Vagina (tissue), 2 donors: ENCODE results near the gene PCBP3. TPM values are rescaled to one million over a fixed set of nuclear protein-coding genes. Genes with fewer than 3 reads are reported as not detected.

Experiments used
- DNase-seq, 2 donors: peaks; one replicate each; pipeline ENCODE4 v3.0.0-alpha.2; 2017; ENCODE audit errors: extremely low spot score in 2 of 2
- H3K27ac ChIP-seq: fragments of 200-600 bp; sonication (generic); one replicate; pipeline ENCODE4 v1.5.1; 2019
- H3K27me3 ChIP-seq: fragments of 200-600 bp; sonication (generic); one replicate; pipeline ENCODE4 v1.5.1; 2019
- H3K36me3 ChIP-seq, 2 donors: fragments of 200-600 bp; sonication (generic); one replicate each; pipeline ENCODE4 v1.5.1; 2017 to 2019
- H3K4me1 ChIP-seq: fragments of 200-600 bp; sonication (generic); one replicate; pipeline ENCODE4 v1.5.1; 2019
- H3K4me3 ChIP-seq, 2 donors: fragments of 200-600 bp; sonication (generic); 1 replicate in 1 of 2; 2 replicates in 1 of 2; pipeline ENCODE4 v1.5.1; 2016 to 2019
- H3K9me3 ChIP-seq: fragments of 200-600 bp; sonication (generic); one replicate; pipeline ENCODE4 v1.5.1; 2019
- POLR2A ChIP-seq, 2 donors: fragments of 450-650 bp; IDR thresholded peaks; one replicate each; pipeline ENCODE4 v1.6.1; 2017; ENCODE audit warnings: antibody characterized with exemption in 2 of 2, mild to moderate bottlenecking in 2 of 2, moderate library complexity in 2 of 2
- POLR2AphosphoS5 ChIP-seq, 2 donors: sonication (generic); formaldehyde crosslinking; IDR thresholded peaks; one replicate each; pipeline ENCODE4 v1.9.0; 2017; ENCODE audit warnings: antibody characterized with exemption in 2 of 2, mild to moderate bottlenecking in 2 of 2, low read depth in 1 of 2; ENCODE audit not compliant: insufficient read depth in 1 of 2
- intact Hi-C: fragments of 100-400 bp; cut with DNase I; formaldehyde crosslinking; loops from one replicate; pipeline ENCODE4 v1.15.1; 2023
- total RNA-seq: library from RNA; depleted of rRNA; stranded (reverse); fragments of >200 nt; gene quantifications from one replicate; pipeline ENCODE4 v1.2.3, GENCODE V29; 2016
- TF ChIP-seq, protein P1 (sequence below), 3 experiments: fragments of 450-650 bp in 2 of 3; fragments of 200-600 bp in 1 of 3; sonication (generic) in 1 of 3; IDR thresholded peaks; one replicate each; pipeline ENCODE4 v1.5.1; 2017 to 2019; ENCODE audit warnings: antibody characterized with exemption in 3 of 3, mild to moderate bottlenecking in 2 of 3, moderate library complexity in 2 of 3

The PCBP3 gene
- total RNA-seq, 1 donor from 2014 or later = 4.9 TPM

DNA sequence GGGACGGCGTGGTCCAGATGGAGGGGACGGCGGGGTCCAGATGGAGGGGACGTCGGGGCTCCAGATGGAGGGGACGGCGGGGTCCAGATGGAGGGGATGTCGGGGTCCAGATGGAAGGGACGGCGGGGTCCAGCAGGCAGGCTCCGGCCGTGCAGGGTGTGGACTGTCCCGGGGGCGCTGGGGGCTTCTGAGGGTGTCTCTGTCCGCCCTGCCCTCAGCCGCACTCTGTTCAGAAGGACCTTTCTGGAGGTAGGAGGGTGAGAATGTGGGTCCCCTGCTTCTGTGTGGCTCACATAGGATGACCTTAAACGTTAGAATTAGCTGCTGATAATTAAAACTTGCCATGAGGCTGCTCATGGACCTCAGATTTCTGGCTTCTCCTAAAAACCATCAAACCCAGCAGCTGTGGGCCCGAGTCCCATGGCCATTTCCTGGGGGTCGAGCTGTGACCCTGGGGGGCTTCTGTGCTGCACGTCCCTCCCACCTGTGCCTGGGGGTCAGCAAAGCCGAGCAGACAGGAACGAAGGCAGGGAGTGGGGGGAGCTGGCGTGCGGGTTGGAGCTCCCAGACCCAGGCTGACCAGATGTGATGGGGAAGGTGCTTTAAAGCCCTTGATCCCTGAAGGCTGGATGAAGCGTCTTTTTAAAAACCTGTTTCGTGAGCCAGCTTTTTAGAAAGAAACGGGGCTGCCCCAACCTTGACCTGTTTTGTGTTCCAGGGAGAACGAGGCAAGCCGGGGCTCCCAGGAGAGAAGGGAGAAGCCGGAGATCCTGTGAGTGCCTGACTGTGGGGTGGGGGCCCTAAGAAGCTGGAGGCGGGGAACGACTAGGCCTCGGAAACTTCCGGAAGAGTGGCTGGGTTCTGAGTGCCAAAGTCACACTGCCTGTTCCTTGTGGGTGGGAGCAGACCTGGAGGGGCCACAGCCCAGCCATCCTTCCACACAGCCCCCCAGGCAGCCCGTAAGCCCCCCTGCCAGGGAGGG, 345.1 kb downstream of the PCBP3 start:
- DNase-seq = no peak
- H3K4me3 ChIP-seq = no peak overlapping the region
- H3K9me3 ChIP-seq = no peaks in the 10 kb centered on the region
- intact Hi-C loops = no loop called here
- H3K4me1 ChIP-seq = peaks cover 24% of the 10 kb centered on the region
- peaks cover 0 to 48% of the 10 kb centered on the region in 2 donors for H3K36me3 ChIP-seq
- H3K27me3 ChIP-seq = no peaks in the 10 kb centered on the region
- peak overlapping the region; percentile 48 for H3K27ac ChIP-seq
- TF ChIP-seq POLR2A (IDR thresholded peaks at IDR 0.05) = no peak
- TF ChIP-seq, protein P1, sequence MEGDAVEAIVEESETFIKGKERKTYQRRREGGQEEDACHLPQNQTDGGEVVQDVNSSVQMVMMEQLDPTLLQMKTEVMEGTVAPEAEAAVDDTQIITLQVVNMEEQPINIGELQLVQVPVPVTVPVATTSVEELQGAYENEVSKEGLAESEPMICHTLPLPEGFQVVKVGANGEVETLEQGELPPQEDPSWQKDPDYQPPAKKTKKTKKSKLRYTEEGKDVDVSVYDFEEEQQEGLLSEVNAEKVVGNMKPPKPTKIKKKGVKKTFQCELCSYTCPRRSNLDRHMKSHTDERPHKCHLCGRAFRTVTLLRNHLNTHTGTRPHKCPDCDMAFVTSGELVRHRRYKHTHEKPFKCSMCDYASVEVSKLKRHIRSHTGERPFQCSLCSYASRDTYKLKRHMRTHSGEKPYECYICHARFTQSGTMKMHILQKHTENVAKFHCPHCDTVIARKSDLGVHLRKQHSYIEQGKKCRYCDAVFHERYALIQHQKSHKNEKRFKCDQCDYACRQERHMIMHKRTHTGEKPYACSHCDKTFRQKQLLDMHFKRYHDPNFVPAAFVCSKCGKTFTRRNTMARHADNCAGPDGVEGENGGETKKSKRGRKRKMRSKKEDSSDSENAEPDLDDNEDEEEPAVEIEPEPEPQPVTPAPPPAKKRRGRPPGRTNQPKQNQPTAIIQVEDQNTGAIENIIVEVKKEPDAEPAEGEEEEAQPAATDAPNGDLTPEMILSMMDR (IDR thresholded peaks at IDR 0.05) = no peak
- TF ChIP-seq POLR2AphosphoS5 (IDR thresholded peaks at IDR 0.05; ENCODE audit: insufficient read depth in 1 of 2, low read depth in 1 of 2) = no peak

DNA sequence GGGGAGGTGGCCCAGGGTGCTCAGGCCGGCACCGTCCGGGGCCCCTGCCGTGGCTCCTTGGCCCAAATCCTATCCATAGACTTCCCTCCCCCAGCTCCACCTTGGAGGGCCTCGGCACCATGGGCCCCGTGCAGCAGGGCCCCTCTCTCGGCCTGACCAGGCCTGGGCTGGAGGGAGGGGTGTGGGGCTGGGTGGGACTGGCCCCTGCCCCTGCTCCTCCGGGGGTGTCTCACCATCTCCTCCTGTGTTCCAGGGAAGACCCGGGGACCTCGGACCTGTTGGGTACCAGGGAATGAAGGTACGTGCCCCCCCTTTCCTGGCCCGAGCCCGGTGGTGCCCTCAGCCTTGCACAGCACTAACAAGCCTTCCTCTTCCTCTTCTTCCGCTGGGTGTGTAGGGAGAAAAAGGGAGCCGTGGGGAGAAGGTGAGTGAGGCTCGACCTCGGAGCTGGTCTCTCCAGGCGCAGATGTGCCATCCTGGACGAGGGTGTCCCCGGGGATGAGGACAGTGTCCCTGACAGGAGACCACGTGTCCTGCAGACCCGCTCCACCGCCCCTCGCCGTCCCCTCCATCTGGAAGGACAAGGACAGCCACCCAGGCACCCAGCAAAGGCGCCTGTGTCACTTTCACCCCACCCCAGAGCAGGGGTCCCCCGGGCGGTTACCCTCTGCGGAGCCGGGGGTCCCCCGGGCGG, 346.0 kb downstream of the PCBP3 start:
- peaks cover 0 to 48% of the 10 kb centered on the region in 2 donors for H3K36me3 ChIP-seq
- intact Hi-C loops = no loop called here
- TF ChIP-seq, protein P1 (IDR thresholded peaks at IDR 0.05) = no peak
- TF ChIP-seq POLR2AphosphoS5 (IDR thresholded peaks at IDR 0.05; ENCODE audit: insufficient read depth in 1 of 2, low read depth in 1 of 2) = peak in 1 of 2 donors; percentile 25
- TF ChIP-seq POLR2A (IDR thresholded peaks at IDR 0.05) = no peak
- H3K4me1 ChIP-seq = peaks cover 16% of the 10 kb centered on the region
- H3K9me3 ChIP-seq = no peaks in the 10 kb centered on the region
- no peak overlapping the region for H3K4me3 ChIP-seq
- H3K27me3 ChIP-seq = no peaks in the 10 kb centered on the region
- H3K27ac ChIP-seq = peak overlapping the region; percentile 48
- DNase-seq = no peak

DNA sequence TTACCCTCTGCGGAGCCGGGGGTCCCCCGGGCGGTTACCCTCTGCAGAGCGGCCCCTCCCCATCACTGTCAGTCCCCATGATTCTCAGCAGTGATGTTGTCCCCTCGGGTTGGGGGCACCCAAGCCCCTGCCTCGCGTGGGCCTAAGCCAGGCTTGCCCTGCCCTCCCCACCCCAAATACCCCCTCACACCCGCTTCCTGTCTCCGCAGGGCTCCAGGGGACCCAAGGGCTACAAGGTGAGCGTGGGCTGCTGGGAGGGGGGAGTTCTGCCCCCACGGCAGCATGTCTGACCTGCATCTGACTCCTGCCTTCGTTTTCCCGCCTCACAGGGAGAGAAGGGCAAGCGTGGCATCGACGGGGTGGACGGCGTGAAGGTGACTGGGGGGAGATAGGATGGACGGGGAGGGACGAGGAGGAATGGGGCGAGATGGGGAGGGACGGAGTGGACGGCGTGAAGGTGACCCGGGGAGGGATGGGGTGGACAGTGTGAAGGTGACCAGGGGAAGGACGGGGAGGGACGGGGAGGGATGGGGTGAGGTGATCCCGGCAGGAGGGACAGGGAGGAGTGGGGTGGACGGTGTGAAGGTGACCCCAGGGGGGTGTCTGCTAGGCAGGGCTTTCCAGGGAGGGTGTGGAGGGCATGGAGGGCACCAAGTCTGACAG, 346.7 kb downstream of the PCBP3 start:
- Histone ChIP-seq H3K27me3 (no peaks in the 10 kb centered on the region), H3K9me3 (no peaks in the 10 kb centered on the region), H3K27ac (peak overlapping the region; percentile 15), H3K36me3 (peaks cover 0 to 47% of the 10 kb centered on the region in 2 donors), H3K4me1 (peaks cover 14% of the 10 kb centered on the region), H3K4me3 (no peak overlapping the region)
- TF ChIP-seq, protein P1 (IDR thresholded peaks at IDR 0.05) = no peak
- no peak for TF ChIP-seq POLR2A (IDR thresholded peaks at IDR 0.05)
- no peak for TF ChIP-seq POLR2AphosphoS5 (IDR thresholded peaks at IDR 0.05; ENCODE audit: insufficient read depth in 1 of 2, low read depth in 1 of 2)
- intact Hi-C loops = no loop called here
- DNase-seq = no peak

DNA sequence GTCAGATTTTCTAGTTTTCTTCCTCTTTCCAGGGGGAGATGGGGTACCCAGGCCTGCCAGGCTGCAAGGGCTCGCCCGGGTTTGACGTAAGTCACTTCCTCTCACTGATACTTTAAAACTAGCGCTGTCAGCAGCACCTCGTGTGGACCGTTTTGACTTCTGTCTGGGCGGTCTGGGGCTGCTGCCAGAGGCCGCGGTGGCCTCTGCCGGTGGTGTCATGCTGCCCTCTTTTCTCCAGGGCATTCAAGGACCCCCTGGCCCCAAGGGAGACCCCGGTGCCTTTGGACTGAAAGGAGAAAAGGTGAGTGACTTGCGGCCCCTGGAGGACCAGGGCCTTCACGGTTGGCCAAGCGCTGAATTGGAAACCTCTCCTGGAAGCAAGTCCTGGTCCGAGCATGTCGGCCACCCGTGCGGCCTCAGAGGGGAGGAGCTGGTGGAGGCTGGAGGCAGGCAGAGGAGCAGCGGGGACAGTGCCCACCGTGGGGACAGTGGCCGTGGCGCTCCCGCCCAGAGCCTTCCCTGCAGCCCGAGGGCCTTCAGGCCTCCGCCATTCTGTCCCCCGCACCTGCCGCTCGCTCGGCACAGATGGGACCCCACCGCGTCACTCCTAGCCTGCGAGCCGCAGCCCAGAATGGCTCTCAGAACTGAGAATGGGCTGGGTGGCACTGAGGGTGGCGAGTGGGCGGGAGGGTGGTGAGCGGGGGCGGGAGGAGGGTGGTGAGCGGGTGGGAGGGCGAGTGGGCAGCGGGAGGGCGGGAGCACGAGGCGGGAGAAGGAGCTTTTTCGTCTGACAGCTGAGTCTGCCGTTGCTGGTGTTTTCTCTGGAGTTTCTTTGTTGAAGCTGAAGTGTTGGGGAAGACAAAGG, 347.4 kb downstream of the PCBP3 start:
- peak in 1 of 2 donors; percentile 83 for DNase-seq
- peak overlapping the region; percentile 71 for H3K27ac ChIP-seq
- TF ChIP-seq POLR2AphosphoS5 (IDR thresholded peaks at IDR 0.05; ENCODE audit: insufficient read depth in 1 of 2, low read depth in 1 of 2) (no peak), POLR2A (IDR thresholded peaks at IDR 0.05) (no peak)
- TF ChIP-seq, protein P1 (IDR thresholded peaks at IDR 0.05) = no peak
- H3K4me3 ChIP-seq = no peak overlapping the region
- intact Hi-C loops = no loop called here
- peaks cover 6% of the 10 kb centered on the region for H3K4me1 ChIP-seq
- peaks cover 0 to 39% of the 10 kb centered on the region in 2 donors for H3K36me3 ChIP-seq
- H3K27me3 ChIP-seq = no peaks in the 10 kb centered on the region
- H3K9me3 ChIP-seq = no peaks in the 10 kb centered on the region
